ENCODE measurements around the gene SSR3.

GRCh38 chr3:156535798-156536197 is 19.1 kb downstream of the SSR3 start:
- TF ChIP-seq, protein P1, sequence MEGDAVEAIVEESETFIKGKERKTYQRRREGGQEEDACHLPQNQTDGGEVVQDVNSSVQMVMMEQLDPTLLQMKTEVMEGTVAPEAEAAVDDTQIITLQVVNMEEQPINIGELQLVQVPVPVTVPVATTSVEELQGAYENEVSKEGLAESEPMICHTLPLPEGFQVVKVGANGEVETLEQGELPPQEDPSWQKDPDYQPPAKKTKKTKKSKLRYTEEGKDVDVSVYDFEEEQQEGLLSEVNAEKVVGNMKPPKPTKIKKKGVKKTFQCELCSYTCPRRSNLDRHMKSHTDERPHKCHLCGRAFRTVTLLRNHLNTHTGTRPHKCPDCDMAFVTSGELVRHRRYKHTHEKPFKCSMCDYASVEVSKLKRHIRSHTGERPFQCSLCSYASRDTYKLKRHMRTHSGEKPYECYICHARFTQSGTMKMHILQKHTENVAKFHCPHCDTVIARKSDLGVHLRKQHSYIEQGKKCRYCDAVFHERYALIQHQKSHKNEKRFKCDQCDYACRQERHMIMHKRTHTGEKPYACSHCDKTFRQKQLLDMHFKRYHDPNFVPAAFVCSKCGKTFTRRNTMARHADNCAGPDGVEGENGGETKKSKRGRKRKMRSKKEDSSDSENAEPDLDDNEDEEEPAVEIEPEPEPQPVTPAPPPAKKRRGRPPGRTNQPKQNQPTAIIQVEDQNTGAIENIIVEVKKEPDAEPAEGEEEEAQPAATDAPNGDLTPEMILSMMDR (IDR thresholded peaks at IDR 0.05 in 4 of 5, conservative IDR thresholded peaks at IDR 0.05 in 1 of 5), result no peak
- no peak for TF ChIP-seq POLR2A (IDR thresholded peaks at IDR 0.05)
